Osteoblast (primary cell): ENCODE results near the gene UBASH3A. TPM values are rescaled to one million over a fixed set of nuclear protein-coding genes. Genes with fewer than 3 reads are reported as not detected.

Experiments
- DNase-seq: peaks from one replicate; pipeline ENCODE4 v3.0.0; 2011; ENCODE audit warnings: low spot score, mixed read lengths; ENCODE audit not compliant: insufficient read length; ENCODE audit errors: missing footprints
- H2AFZ ChIP-seq: 2 replicates; pipeline ENCODE4 v1.6.0; 2011; ENCODE audit warnings: mild to moderate bottlenecking, low read length
- H3K27ac ChIP-seq: 2 replicates; pipeline ENCODE4 v1.5.1; 2011; ENCODE audit warnings: mild to moderate bottlenecking, low read depth, low read length, moderate library complexity
- H3K27me3 ChIP-seq: 2 replicates; pipeline ENCODE4 v1.6.0; 2012; ENCODE audit warnings: mild to moderate bottlenecking, control low read depth, inconsistent platforms, low read length, moderate library complexity; ENCODE audit not compliant: insufficient read depth
- H3K36me3 ChIP-seq: 2 replicates; pipeline ENCODE4 v1.5.1; 2011; ENCODE audit warnings: mild to moderate bottlenecking, low read length, control low read depth, moderate library complexity; ENCODE audit not compliant: insufficient read depth
- H3K4me1 ChIP-seq: 2 replicates; pipeline ENCODE4 v1.5.1; 2011; ENCODE audit warnings: mild to moderate bottlenecking, low read length, control low read depth, moderate library complexity; ENCODE audit not compliant: insufficient read depth
- H3K4me2 ChIP-seq: 2 replicates; pipeline ENCODE4 v1.6.0; 2011; ENCODE audit warnings: mild to moderate bottlenecking, low read length; ENCODE audit not compliant: insufficient read depth
- H3K4me3 ChIP-seq: fragments of 200-600 bp; sonication (generic); 3 replicates; pipeline ENCODE4 v1.5.1; 2012; ENCODE audit warnings: mild to moderate bottlenecking, low read length, inconsistent platforms; ENCODE audit not compliant: insufficient read depth
- H3K79me2 ChIP-seq: 2 replicates; pipeline ENCODE4 v1.6.0; 2012; ENCODE audit warnings: mild to moderate bottlenecking, low read length, control low read depth, inconsistent platforms; ENCODE audit not compliant: insufficient read depth
- H3K9me3 ChIP-seq: 2 replicates; pipeline ENCODE4 v1.5.1; 2011; ENCODE audit warnings: low read depth, low read length, control low read depth
- H4K20me1 ChIP-seq: 2 replicates; pipeline ENCODE4 v1.6.0; 2012; ENCODE audit warnings: mild to moderate bottlenecking, low read length, control low read depth; ENCODE audit not compliant: insufficient read depth
- total RNA-seq: library from RNA; depleted of rRNA; stranded (reverse); fragments of >200 nt; gene quantifications from 2 replicates; pipeline ENCODE4 v1.2.3, GENCODE V29; 2012
- TF ChIP-seq, protein P1 (sequence below): IDR thresholded peaks from 2 replicates; pipeline ENCODE4 v1.5.1; 2011; ENCODE audit warnings: mild to moderate bottlenecking, low read depth, low read length, moderate library complexity; ENCODE audit errors: extremely low read depth

UBASH3A gene
- total RNA-seq, 1 donor = not detected

DNA sequence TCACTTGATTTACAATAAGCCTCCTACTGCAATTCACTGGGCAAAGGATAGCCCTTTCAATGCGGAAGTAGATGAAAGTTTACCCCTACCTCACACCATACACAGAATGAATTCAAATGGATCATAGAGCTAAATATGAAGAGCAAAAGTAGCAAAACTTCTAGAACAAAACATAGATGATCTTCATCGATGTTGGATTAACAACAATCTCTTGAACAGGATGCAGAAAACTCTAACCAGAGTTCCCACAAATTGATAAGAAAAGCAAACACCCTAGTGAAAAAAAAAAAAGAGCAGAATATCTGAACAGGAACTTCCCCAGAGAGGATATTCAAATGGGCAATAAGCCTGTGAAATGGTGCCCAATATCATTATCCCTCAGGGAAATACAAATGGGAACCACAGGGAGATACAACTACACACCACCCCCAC lies 1.9 kb upstream of the UBASH3A start:
- TF ChIP-seq, protein P1, sequence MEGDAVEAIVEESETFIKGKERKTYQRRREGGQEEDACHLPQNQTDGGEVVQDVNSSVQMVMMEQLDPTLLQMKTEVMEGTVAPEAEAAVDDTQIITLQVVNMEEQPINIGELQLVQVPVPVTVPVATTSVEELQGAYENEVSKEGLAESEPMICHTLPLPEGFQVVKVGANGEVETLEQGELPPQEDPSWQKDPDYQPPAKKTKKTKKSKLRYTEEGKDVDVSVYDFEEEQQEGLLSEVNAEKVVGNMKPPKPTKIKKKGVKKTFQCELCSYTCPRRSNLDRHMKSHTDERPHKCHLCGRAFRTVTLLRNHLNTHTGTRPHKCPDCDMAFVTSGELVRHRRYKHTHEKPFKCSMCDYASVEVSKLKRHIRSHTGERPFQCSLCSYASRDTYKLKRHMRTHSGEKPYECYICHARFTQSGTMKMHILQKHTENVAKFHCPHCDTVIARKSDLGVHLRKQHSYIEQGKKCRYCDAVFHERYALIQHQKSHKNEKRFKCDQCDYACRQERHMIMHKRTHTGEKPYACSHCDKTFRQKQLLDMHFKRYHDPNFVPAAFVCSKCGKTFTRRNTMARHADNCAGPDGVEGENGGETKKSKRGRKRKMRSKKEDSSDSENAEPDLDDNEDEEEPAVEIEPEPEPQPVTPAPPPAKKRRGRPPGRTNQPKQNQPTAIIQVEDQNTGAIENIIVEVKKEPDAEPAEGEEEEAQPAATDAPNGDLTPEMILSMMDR = no peak
- H3K36me3 ChIP-seq = no peaks in the 10 kb centered on the region
- H3K9me3 ChIP-seq = no peaks in the 10 kb centered on the region
- no peaks in the 10 kb centered on the region for H3K4me1 ChIP-seq
- H3K27me3 ChIP-seq = peaks cover 2% of the 10 kb centered on the region
- H3K27ac ChIP-seq = no peak overlapping the region
- H3K4me3 ChIP-seq = no peak overlapping the region
- no peaks in the 10 kb centered on the region for H3K79me2 ChIP-seq
- no peak for DNase-seq
- no peak overlapping the region for H3K4me2 ChIP-seq
- no peaks in the 10 kb centered on the region for H4K20me1 ChIP-seq
- H2AFZ ChIP-seq = no peak overlapping the region

DNA sequence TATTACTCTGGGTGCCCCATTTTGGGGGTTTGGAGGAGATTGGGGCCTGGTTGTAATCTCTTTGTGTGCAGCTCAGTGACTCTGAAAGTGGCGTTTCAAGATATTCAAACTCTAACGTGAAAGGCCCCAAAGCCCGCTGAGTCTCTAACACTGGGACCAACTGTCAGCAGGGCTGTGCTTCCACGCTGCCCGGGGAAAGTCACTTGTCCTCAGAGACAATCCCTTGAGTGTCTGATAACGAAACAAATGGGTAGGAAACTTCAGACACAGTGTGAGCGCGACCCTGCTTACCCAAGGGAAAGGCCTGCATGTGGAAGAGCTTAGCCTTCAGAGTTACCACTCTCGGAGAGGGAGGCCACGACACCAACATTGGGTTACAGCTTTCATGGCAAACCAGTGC lies 837 bp downstream of the UBASH3A start:
- Histone ChIP-seq H3K27me3 (no peaks in the 10 kb centered on the region), H2AFZ (no peak overlapping the region), H4K20me1 (no peaks in the 10 kb centered on the region), H3K4me2 (no peak overlapping the region), H3K36me3 (no peaks in the 10 kb centered on the region), H3K27ac (no peak overlapping the region), H3K4me3 (no peak overlapping the region), H3K9me3 (no peaks in the 10 kb centered on the region), H3K79me2 (no peaks in the 10 kb centered on the region), H3K4me1 (no peaks in the 10 kb centered on the region)
- TF ChIP-seq, protein P1 = no peak
- DNase-seq = no peak

DNA sequence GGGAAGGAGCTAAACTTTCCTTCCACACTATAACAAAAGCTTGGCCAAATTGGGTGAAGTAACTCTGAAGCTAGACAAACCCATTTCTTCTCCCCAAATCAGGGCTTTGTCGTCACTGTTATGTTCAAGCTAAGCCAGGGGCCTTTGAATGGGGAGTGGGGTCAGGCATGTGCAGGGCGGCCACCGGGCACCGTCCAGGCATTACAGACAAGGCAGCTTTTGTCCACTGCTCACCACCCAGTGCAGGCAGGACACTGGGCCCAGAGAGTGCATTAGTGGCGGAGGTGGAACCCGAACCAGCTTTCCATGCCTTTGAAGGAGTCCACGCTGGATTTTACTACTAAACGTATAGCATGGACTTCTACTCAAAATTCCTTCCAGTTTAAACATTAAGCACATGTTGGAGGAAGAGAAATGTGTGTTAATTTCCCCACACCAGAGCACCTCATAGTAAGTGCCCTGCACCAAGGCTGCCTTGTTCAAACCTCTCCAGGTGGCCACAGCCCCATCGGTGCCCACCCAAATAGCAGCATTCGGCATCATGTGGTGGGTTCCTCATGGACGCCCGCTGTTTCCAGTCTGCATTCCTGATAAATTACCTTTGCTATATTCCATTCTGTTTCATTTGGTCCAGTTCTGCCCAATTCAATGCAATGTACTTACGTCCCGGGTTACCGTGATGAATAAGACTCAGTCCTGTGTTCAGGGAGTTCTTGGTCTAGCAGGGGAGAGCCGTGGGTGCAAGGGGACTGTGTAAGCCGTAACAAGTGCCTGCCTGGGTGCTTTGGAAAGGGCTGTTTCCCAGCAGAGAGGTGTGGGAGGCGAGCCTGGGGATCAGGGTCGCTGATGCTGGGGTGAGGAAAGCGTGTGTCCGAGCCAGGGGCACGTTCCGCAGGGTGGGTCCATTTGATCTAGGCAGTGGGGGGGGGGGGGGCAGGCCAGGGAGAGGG lies 1.6 kb downstream of the UBASH3A start:
- Histone ChIP-seq H2AFZ (no peak overlapping the region), H3K4me3 (no peak overlapping the region), H3K4me2 (no peak overlapping the region), H3K27me3 (no peaks in the 10 kb centered on the region), H3K9me3 (no peaks in the 10 kb centered on the region), H4K20me1 (no peaks in the 10 kb centered on the region), H3K4me1 (no peaks in the 10 kb centered on the region), H3K79me2 (no peaks in the 10 kb centered on the region), H3K36me3 (no peaks in the 10 kb centered on the region), H3K27ac (no peak overlapping the region)
- TF ChIP-seq, protein P1 = no peak
- DNase-seq = no peak

DNA sequence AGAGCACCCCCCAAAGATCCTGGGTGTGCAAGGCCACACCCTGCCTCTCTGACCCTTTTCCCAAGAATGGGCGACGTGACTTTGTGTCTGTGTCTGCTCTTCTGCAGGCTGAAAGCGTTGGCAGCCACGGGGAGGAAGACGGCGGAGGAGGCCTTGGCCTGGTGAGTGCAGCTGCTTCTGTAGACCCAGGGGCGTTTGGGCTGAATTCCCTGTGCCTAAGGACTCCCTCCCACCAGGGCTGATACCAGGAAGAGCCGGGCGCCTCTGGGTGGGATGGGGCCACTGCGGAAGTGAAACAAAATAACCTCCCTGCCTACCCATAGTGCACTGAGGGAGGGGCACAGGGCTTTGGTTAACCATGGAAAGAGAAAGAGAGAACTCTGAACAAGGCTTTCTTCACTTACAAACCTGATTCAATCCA lies 2.5 kb downstream of the UBASH3A start:
- H3K4me1 ChIP-seq = no peaks in the 10 kb centered on the region
- H3K9me3 ChIP-seq = no peaks in the 10 kb centered on the region
- DNase-seq = no peak
- no peaks in the 10 kb centered on the region for H3K36me3 ChIP-seq
- TF ChIP-seq, protein P1 = no peak
- H3K79me2 ChIP-seq = no peaks in the 10 kb centered on the region
- H4K20me1 ChIP-seq = no peaks in the 10 kb centered on the region
- no peak overlapping the region for H3K27ac ChIP-seq
- H3K4me2 ChIP-seq = no peak overlapping the region
- no peak overlapping the region for H3K4me3 ChIP-seq
- H3K27me3 ChIP-seq = no peaks in the 10 kb centered on the region
- H2AFZ ChIP-seq = no peak overlapping the region
